ENCODE results near the gene MARCHF2. TPM values are rescaled to one million over a fixed set of nuclear protein-coding genes. Genes with fewer than 3 reads are reported as not detected.
"Not testable (repeated sequence)": the region's sequence is repeated elsewhere in the genome, so short reads cannot be mapped to it uniquely, and the experiment has no call there.

Gene MARCHF2
- total RNA-seq, 1 donor from 2014 or later = 24.8 TPM

GRCh38 chr19:8404391-8405151, 8.5 kb upstream of the MARCHF2 start:
- peaks cover 45% of the 10 kb centered on the region for H3K36me3 Mint-ChIP-seq (ENCODE audit: low read depth)
- no peak for DNase-seq
- ChIA-PET CTCF (no interaction called here), POLR2A (interaction anchor here (1.1 kb wide), 1 partner anchor 40 kb away, joined by 3 read pairs; the partner anchor contains the start of gene HNRNPM)
- no peak for ATAC-seq (ENCODE audit: low read depth)
- TF ChIP-seq, protein P1, sequence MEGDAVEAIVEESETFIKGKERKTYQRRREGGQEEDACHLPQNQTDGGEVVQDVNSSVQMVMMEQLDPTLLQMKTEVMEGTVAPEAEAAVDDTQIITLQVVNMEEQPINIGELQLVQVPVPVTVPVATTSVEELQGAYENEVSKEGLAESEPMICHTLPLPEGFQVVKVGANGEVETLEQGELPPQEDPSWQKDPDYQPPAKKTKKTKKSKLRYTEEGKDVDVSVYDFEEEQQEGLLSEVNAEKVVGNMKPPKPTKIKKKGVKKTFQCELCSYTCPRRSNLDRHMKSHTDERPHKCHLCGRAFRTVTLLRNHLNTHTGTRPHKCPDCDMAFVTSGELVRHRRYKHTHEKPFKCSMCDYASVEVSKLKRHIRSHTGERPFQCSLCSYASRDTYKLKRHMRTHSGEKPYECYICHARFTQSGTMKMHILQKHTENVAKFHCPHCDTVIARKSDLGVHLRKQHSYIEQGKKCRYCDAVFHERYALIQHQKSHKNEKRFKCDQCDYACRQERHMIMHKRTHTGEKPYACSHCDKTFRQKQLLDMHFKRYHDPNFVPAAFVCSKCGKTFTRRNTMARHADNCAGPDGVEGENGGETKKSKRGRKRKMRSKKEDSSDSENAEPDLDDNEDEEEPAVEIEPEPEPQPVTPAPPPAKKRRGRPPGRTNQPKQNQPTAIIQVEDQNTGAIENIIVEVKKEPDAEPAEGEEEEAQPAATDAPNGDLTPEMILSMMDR (IDR thresholded peaks at IDR 0.05) = no peak
- H3K9me3 Mint-ChIP-seq = no peaks in the 10 kb centered on the region
- no peaks in the 10 kb centered on the region for H3K27me3 Mint-ChIP-seq
- intact Hi-C loops (cut with micrococcal nuclease) = no loop called here
- no peak overlapping the region for H3K27ac Mint-ChIP-seq
- H3K4me3 Mint-ChIP-seq = no peak overlapping the region
- H3K4me1 Mint-ChIP-seq = no peaks in the 10 kb centered on the region

DNA sequence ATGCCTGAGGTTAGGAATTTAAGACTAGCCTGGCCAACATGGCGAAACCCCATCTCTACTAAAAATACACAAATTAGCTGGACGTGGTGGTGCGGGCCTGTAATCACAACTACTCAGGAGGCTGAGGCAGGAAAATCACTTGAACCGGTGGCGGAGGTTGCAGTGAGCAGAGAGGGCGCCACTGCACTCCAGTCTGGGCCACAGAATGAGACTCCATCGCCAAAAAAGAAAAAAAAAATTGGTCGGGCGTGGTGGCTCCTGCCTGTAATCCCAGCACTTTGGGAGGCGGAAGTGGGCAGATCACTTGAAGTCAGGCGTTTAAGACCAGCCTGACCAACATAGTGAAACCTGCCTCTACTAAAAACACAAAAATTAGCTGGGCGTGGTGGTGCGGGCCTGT, 2.4 kb upstream of the MARCHF2 start:
- ChIA-PET POLR2A (interaction anchor here (0.6 to 1.0 kb wide), 3 partner anchors 100 to 175 kb away, joined by 3 to 7 read pairs (median 7); partner anchors contain the start of gene ZNF414), CTCF (interaction anchor here (2.5 kb wide), 1 partner anchor 95 kb away, joined by 9 read pairs; no protein-coding TSS in a partner anchor)
- H3K27me3 Mint-ChIP-seq; ATAC-seq (ENCODE audit: low read depth); H3K9me3 Mint-ChIP-seq; H3K4me3 Mint-ChIP-seq; H3K4me1 Mint-ChIP-seq; DNase-seq; H3K36me3 Mint-ChIP-seq (ENCODE audit: low read depth); intact Hi-C loops (cut with micrococcal nuclease); H3K27ac Mint-ChIP-seq: not testable (repeated sequence)

- H3K27me3 Mint-ChIP-seq = no peaks in the 10 kb centered on the region
- peak overlapping the region; percentile 70 for H3K4me3 Mint-ChIP-seq
- ATAC-seq (ENCODE audit: low read depth) = no peak
- H3K9me3 Mint-ChIP-seq = no peaks in the 10 kb centered on the region
- TF ChIP-seq, protein P1 (IDR thresholded peaks at IDR 0.05) = no peak
- intact Hi-C loops (cut with micrococcal nuclease) = loop anchor here (1.0 to 2.0 kb wide), 7 partner anchors 23 to 229 kb away; partner anchors contain the start of genes HNRNPM and RAB11B
- H3K36me3 Mint-ChIP-seq (ENCODE audit: low read depth) = no peaks in the 10 kb centered on the region
- ChIA-PET CTCF (interaction anchor here (0.6 to 4.1 kb wide), 9 partner anchors 29 to 1075 kb away, joined by 3 to 44 read pairs (median 3); partner anchors contain the start of genes MYO1F and ZNF414), POLR2A (interaction anchor here (0.7 to 4.7 kb wide), 15 partner anchors 7 to 203 kb away, joined by 3 to 56 read pairs (median 4); partner anchors contain the start of genes ANGPTL4, HNRNPM, MYO1F and NDUFA7)
- H3K27ac Mint-ChIP-seq = no peak overlapping the region
- H3K4me1 Mint-ChIP-seq = peaks cover 9% of the 10 kb centered on the region
- DNase-seq = no peak
These were observed 507 bp downstream of the MARCHF2 start for GRCh38 chr19:8413629-8413995.

DNA sequence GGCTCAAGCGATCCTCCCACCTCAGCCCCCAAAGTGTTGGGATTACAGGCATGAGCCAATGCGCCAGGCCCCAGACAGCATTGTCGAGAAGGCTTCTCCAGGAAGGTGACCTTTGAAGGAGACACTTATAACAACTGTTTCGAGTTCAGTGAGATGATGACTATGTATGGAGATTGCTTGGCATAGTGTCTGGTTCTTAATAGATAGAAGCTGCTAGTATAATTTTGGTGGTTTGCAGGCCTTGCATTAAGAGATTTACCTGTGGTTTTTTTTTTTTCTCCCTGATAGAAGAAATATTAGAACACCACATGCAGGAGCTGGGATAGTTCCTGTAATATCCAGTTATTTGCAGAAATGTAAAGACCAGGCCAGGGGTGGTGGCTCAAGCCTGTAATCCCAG, 3.7 kb downstream of the MARCHF2 start:
- ChIA-PET POLR2A (interaction anchor here (0.6 to 0.7 kb wide), 2 partner anchors 93 to 99 kb away, joined by 3 to 5 read pairs; no protein-coding TSS in a partner anchor), CTCF (no interaction called here)
- ATAC-seq (ENCODE audit: low read depth) = no peak
- no peak for DNase-seq
- intact Hi-C loops (cut with micrococcal nuclease) = no loop called here
- Mint-ChIP-seq H3K27me3 (no peaks in the 10 kb centered on the region), H3K36me3 (ENCODE audit: low read depth) (peaks cover under 1% of the 10 kb centered on the region), H3K27ac (no peak overlapping the region), H3K4me1 (peaks cover 6% of the 10 kb centered on the region), H3K4me3 (no peak overlapping the region), H3K9me3 (no peaks in the 10 kb centered on the region)
- TF ChIP-seq, protein P1 (IDR thresholded peaks at IDR 0.05) = no peak

- H3K27ac Mint-ChIP-seq = no peak overlapping the region
- no peak for ATAC-seq (ENCODE audit: low read depth)
These were observed 8.7 kb downstream of the MARCHF2 start for GRCh38 chr19:8421484-8422461.

More at GRCh38 chr19:8421484-8422461, 8.7 kb downstream of the MARCHF2 start:
- Mint-ChIP-seq H3K36me3 (ENCODE audit: low read depth) (peaks cover 15% of the 10 kb centered on the region), H3K4me3 (no peak overlapping the region), H3K4me1 (no peaks in the 10 kb centered on the region), H3K27me3 (no peaks in the 10 kb centered on the region), H3K9me3 (no peaks in the 10 kb centered on the region)
- POLR2A ChIA-PET = interaction anchor here (1.2 kb wide), 1 partner anchor 23 kb away, joined by 3 read pairs; the partner anchor contains the start of gene HNRNPM
- TF ChIP-seq, protein P1 (IDR thresholded peaks at IDR 0.05) = no peak
- CTCF ChIA-PET = no interaction called here
- intact Hi-C loops (cut with micrococcal nuclease) = no loop called here
- no peak for DNase-seq

All from activated B cell treated with CpG ODN at 0.5 μM for 24 hours (primary cell).